GM21576 (cell line): ENCODE results near the gene CDCP1.

ENCODE experiments used
- ATAC-seq: cut with Tn5 transposase; IDR thresholded peaks from one replicate; pipeline ENCODE4 v1.9.1; 2021; ENCODE audit warnings: mild to moderate bottlenecking, moderate library complexity; ENCODE audit not compliant: unreplicated experiment

CDCP1 gene, protein sequence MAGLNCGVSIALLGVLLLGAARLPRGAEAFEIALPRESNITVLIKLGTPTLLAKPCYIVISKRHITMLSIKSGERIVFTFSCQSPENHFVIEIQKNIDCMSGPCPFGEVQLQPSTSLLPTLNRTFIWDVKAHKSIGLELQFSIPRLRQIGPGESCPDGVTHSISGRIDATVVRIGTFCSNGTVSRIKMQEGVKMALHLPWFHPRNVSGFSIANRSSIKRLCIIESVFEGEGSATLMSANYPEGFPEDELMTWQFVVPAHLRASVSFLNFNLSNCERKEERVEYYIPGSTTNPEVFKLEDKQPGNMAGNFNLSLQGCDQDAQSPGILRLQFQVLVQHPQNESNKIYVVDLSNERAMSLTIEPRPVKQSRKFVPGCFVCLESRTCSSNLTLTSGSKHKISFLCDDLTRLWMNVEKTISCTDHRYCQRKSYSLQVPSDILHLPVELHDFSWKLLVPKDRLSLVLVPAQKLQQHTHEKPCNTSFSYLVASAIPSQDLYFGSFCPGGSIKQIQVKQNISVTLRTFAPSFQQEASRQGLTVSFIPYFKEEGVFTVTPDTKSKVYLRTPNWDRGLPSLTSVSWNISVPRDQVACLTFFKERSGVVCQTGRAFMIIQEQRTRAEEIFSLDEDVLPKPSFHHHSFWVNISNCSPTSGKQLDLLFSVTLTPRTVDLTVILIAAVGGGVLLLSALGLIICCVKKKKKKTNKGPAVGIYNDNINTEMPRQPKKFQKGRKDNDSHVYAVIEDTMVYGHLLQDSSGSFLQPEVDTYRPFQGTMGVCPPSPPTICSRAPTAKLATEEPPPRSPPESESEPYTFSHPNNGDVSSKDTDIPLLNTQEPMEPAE

GRCh38 chr3:45145681-45146614, at the start of gene CDCP1:
TSS of gene CDCP1 (minus strand) at chr3:45146378. CDS start at chr3:45146287, 91 bp downstream.
- no peak for ATAC-seq

GRCh38 chr3:45194791-45195190, 48.6 kb upstream of the CDCP1 start:
- no peak for ATAC-seq

DNA sequence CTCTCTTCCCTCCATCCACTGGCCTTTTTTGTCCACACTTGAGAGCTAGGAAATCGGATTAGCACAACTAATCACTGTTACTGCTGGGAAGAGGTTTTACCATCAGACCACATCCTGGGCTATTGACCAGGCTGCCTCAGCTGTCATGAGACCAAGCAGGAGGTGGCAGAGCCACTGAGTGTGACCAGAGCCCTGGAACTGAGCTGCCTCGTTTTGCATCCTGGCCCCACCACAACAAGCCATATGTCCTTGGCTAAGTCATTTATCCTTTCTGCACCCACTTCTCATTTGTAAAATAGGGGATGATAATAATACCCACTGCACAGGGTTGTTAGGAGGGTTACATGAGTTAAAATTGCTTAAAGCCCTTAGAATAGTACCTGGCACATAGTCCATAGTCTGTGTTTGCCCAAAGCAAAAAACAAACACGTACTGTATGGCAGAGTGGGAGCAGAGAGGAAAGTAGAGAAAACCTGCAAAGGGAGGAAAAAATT, 45.8 kb upstream of the CDCP1 start:
- no peak for ATAC-seq

GRCh38 chr3:45191424-45191823, 45.2 kb upstream of the CDCP1 start:
- ATAC-seq, result no peak

GRCh38 chr3:45188719-45189659, 42.8 kb upstream of the CDCP1 start:
- ATAC-seq, result no peak

- ATAC-seq, result no peak
Observed at GRCh38 chr3:45187694-45188141, 41.5 kb upstream of the CDCP1 start.

GRCh38 chr3:45186871-45187270, 40.7 kb upstream of the CDCP1 start:
- ATAC-seq, result no peak

GRCh38 chr3:45185461-45185860, 39.3 kb upstream of the CDCP1 start:
- ATAC-seq, result no peak

GRCh38 chr3:45185052-45185451, 38.9 kb upstream of the CDCP1 start:
- ATAC-seq, result no peak

- ATAC-seq, result no peak
Observed at GRCh38 chr3:45183872-45184262, 37.7 kb upstream of the CDCP1 start.

GRCh38 chr3:45182915-45183871, 37.0 kb upstream of the CDCP1 start:
- ATAC-seq, result no peak

DNA sequence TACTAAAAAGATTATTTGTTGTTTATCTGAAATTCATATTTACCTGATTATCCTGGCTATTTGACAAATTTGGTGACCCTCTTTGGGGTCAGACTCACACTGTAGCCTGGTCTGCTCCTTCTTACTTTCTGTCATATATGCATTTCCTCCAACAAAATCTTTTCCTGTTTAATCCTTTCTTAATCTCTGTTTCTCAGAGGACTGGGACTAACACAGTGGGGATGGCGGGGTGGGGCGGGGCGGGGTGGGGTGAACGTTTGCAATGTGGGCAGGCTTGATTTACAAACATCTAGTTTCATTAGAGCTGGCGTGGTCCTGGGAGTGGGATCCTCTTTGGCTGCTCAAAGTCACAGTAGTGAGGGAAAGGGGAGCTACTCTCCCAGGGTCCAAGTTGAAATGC, 35.3 kb upstream of the CDCP1 start:
- no peak for ATAC-seq

DNA sequence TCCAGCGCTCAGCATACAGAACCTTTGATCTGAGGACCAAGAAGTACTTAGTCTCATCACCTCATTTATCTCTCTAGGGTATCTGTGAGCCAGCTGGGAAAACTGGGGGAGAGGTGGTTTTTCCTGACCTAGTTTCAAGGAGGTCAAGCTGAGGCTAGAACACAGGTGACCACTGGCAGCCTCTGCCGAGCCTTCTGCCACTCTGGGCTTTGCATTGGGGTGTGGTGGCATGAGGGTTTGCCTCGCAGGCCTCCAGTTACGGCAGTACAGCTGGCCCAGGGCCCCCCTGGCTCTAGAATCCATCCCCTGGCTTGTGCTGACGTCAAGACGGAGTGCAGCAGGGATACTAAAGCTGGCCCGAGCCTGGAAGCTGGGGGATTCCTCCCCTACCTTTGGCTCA, 34.7 kb upstream of the CDCP1 start:
- ATAC-seq, result no peak

GRCh38 chr3:45180051-45180450, 33.9 kb upstream of the CDCP1 start:
- no peak for ATAC-seq

DNA sequence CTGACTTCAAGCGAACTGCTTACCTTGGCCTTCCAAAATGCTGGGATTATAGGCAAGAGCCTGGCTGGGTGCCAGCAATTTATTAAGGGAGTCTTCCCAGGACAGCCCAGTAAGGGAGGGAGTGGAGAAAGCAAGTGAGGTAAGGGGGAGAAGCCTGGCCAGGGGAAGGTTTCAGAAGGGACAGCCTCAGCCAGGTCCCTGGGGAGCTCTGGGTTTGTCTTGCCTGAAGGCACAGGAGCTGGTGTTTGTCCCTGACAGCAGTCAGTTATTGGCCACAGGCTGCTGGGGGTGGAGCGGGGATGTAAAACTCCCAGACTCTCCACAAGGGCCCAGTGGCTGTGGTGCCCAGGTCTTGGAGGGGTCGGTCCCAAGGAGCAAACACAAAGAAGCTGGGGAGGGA, 33.0 kb upstream of the CDCP1 start:
- ATAC-seq, result no peak

DNA sequence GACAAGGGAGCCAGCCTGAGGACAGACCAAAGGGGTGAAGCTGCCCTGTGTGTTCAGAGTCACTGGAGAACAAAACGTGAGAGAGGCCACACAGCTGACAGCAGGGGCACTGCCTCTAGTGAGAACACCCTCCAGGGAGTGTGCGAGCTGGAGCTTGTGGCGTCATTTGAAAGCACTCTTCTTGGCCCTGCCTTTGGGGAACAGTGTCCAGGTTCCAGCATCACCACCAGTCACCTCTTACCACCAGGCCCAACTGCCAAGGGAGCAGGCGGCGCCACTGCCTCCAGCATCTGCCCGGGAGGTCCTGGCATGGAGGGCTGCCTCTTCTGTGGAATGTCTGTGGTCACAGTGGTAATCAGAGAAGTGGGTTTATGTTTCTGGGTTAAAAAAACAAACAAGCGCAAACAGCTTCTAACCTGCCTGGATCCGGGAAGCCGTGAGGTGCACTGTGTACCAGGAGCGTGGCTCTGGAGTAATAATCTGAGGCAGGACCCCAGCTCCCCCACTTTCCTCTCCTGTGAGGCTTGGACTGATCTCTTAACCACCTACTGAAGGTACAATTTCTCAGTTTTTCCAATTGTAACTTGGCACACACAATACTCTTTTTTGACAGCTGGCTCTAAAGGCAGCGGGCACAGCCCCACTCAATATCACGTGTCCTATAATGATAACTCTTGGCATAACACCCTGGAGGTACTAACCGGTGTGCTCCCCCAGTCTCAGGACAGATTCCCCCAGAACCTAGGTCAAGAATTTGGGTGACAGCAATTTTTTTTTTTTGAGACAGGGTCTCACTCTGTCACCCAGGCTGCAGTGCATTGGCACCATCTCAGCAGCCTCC, 32.2 kb upstream of the CDCP1 start:
- ATAC-seq, result no peak

DNA sequence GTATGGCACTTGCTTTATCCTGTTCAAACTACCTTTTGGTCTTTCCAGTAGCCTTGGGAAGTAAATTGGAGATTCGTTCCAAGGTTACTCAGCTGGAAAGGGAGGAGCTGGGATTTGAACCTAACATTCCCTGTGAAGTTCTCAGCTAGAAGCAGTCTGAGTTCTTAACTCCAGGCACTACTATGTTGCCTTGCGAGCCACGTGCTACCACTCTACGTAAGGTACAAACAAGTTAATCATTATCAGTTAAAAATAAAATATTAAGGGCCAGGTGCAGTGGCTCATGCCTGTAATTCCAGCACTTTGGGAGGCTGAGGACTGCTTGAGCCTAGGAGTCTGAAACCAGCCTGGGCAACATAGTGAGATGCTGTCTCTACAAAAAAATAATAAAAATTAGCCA, 30.7 kb upstream of the CDCP1 start:
- ATAC-seq, result no peak

DNA sequence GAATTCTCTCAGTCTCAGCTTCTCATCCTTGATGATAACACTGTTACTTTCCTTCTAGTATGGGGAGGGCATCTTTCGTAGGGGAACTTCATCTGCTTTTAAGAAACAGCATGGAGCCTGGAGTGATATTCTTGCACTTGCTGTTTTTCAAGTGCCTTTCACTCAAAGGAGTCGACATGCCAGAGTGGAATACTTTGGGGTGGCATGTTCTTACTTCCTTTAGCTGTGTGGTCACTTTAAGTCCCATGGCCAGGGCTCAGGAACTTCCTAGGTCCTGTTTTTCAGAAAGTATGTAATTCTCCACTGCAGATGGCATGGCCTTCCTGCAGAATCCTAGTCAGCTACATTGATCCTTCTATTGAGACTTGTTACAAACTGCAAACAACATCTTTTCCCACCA, 28.1 kb upstream of the CDCP1 start:
- ATAC-seq, result no peak
